K562 (cell line): ENCODE results near the gene TRIO. TPM values are rescaled to one million over a fixed set of nuclear protein-coding genes. Genes with fewer than 3 reads are reported as not detected.

ENCODE experiments used
- ATAC-seq: fragments of 200-7000 bp; cut with Tn5 transposase; 3 replicates; pipeline ENCODE4 v1.9.1; 2020; ENCODE audit warnings: moderate library complexity
- BruUV-seq: library from RNA; stranded (reverse); fragments of 400-500 nt; replicated peaks from 2 replicates; lab custom pipeline; 2021; lab: Mats Ljungman, UMichigan
- CTCF ChIA-PET: fragments of 300-600 bp; formaldehyde crosslinking; extraction: SDS; loops from one replicate; lab custom pipeline; 2021; ENCODE audit warnings: low intra/inter-chr PET ratio; lab: Yijun Ruan, JAX
- POLR2A ChIA-PET: fragments of 300-600, 350-650 bp; sonication (Branson Sonifier 250); formaldehyde crosslinking; extraction: SDS; loops from one replicate; lab custom pipeline; 2021; ENCODE audit warnings: antibody characterized with exemption, inconsistent platforms; lab: Yijun Ruan, JAX
- DNase-seq, 4 experiments: peaks; one replicate each; pipeline versions ENCODE4 v3.0.0 to v3.0.0-alpha.2; 2011 to 2018; ENCODE audit warnings: low spot score in 3 of 4, mixed read lengths in 3 of 4; ENCODE audit errors: extremely low read depth in 1 of 4
- FAIRE-seq: peaks from 2 replicates; lab custom pipeline; 2011; peaks lifted over from hg19 to GRCh38; lab: Jason Lieb, UNC
- H2AFZ ChIP-seq: 2 replicates; pipeline ENCODE4 v1.6.0; 2011; ENCODE audit warnings: low read depth, low read length, control low read depth, inconsistent platforms
- H3K27ac ChIP-seq: fragments of 200-600 bp; 3 replicates; pipeline ENCODE4 v1.8.0; 2011; ENCODE audit warnings: low read depth, mild to moderate bottlenecking, control low read depth, inconsistent platforms, low read length, moderate library complexity, mixed read lengths; ENCODE audit errors: extremely low read depth
- H3K27me3 ChIP-seq, 2 experiments: fragments of 300-600 bp in 1 of 2; 2 replicates in 1 of 2; 3 replicates in 1 of 2; pipeline versions ENCODE4 v1.6.0 to v1.8.0; 2011; ENCODE audit warnings: inconsistent platforms in 2 of 2, low read length in 2 of 2, mild to moderate bottlenecking in 1 of 2, mixed read lengths in 1 of 2, moderate library complexity in 1 of 2; ENCODE audit not compliant: control insufficient read depth in 2 of 2, insufficient read depth in 2 of 2
- H3K36me3 ChIP-seq: fragments of 300-600 bp; 3 replicates; pipeline ENCODE4 v1.8.0; 2011; ENCODE audit warnings: mild to moderate bottlenecking, low read length, inconsistent platforms; ENCODE audit not compliant: control insufficient read depth, insufficient read depth
- H3K4me1 ChIP-seq, 2 experiments: fragments of 200-600 bp in 1 of 2; replicated peaks in 1 of 2; 2 replicates in 1 of 2; 3 replicates in 1 of 2; pipeline versions ENCODE4 v1.5.1 to v1.8.0; 2011; ENCODE audit warnings: inconsistent platforms in 2 of 2, low read length in 2 of 2, mild to moderate bottlenecking in 1 of 2, mixed read lengths in 1 of 2, moderate library complexity in 1 of 2; ENCODE audit not compliant: control insufficient read depth in 2 of 2, insufficient read depth in 2 of 2
- H3K4me2 ChIP-seq: 2 replicates; pipeline ENCODE4 v1.6.1; 2011; ENCODE audit warnings: low read length, control low read depth, inconsistent platforms, mixed read lengths; ENCODE audit not compliant: insufficient read depth
- H3K4me3 ChIP-seq: fragments of 200-600 bp; sonication (generic), shearing (Covaris generic); 2 replicates; pipeline ENCODE4 v1.5.1; 2016; ENCODE audit warnings: control low read depth, inconsistent platforms
- H3K79me2 ChIP-seq: fragments of 200-600 bp; 3 replicates; pipeline ENCODE4 v1.8.0; 2011; ENCODE audit warnings: low read length, inconsistent platforms; ENCODE audit not compliant: control insufficient read depth, insufficient read depth
- H3K9ac ChIP-seq, 2 experiments: 2 replicates each; pipeline versions ENCODE4 v1.6.0 to v1.6.1; 2011; ENCODE audit warnings: low read depth in 2 of 2, low read length in 2 of 2, control low read depth in 1 of 2, inconsistent platforms in 1 of 2, mild to moderate bottlenecking in 1 of 2, mixed read lengths in 1 of 2; ENCODE audit not compliant: insufficient read depth in 1 of 2
- H3K9me1 ChIP-seq: one replicate; pipeline ENCODE4 v1.6.0; 2011; ENCODE audit warnings: inconsistent platforms, mild to moderate bottlenecking, low read length, moderate library complexity; ENCODE audit not compliant: control insufficient read depth, insufficient read depth
- H3K9me3 ChIP-seq: replicated peaks from 2 replicates; pipeline ENCODE4 v1.5.1; 2011; ENCODE audit warnings: low read depth, low read length, inconsistent platforms; ENCODE audit not compliant: control insufficient read depth, insufficient read depth
- H4K20me1 ChIP-seq: replicated peaks from 2 replicates; pipeline ENCODE4 v1.6.1; 2011; ENCODE audit warnings: low read length, inconsistent platforms, mixed read lengths; ENCODE audit not compliant: control insufficient read depth, insufficient read depth
- ATF7 ChIP-seq: fragments of 450-650 bp; IDR thresholded peaks from 2 replicates; pipeline ENCODE4 v1.7.1; 2014; ENCODE audit warnings: mild to moderate bottlenecking, moderate library complexity
- ETS2 ChIP-seq: IDR thresholded peaks from 2 replicates; pipeline ENCODE4 v1.6.1; 2016; ENCODE audit warnings: borderline replicate concordance, missing genetic modification characterization, mild to moderate bottlenecking, moderate library complexity, missing compliant biosample characterization; ENCODE audit not compliant: poor library complexity, severe bottlenecking
- NR1H2 ChIP-seq: sonication (generic); formaldehyde crosslinking; IDR thresholded peaks from 2 replicates; pipeline ENCODE4 v1.4.0; 2020; ENCODE audit warnings: mild to moderate bottlenecking, missing genetic modification reagents
- TFAM ChIP-seq: fragments of 250-450 bp; sonication (Bioruptor Pico); conservative IDR thresholded peaks from 2 replicates; pipeline ENCODE4 v1.5.0; 2021; ENCODE audit warnings: mild to moderate bottlenecking, moderate library complexity
- WGBS: fragments of 100-300 bp; shearing (Covaris generic); methylation state at CpG from one replicate; pipeline ENCODE4 v1.1.6; 2016; ENCODE audit warnings: low coverage, mixed read lengths; ENCODE audit not compliant: insufficient coverage; ENCODE audit errors: missing lambda C conversion rate; 5-methylcytosine and 5-hydroxymethylcytosine counted together
- in situ Hi-C: fragments of 300-500 bp; cut with MboI; formaldehyde crosslinking; loops from 4 replicates; pipeline ENCODE4 v1.15.0; 2018; ENCODE audit warnings: inconsistent platforms, mixed read lengths
- intact Hi-C: fragments of 100-400 bp; cut with micrococcal nuclease; formaldehyde crosslinking; loops from 2 replicates; pipeline ENCODE4 v1.14.2; 2022
- polyA plus RNA-seq, 8 experiments: library from polyadenylated mRNA; depleted of rRNA in 4 of 8; stranded (reverse) in 5 of 8; unstranded in 3 of 8; fragments of >200 nt; fragmentation: Nextera tagmentation in 2 of 8; fragmentation: Illumina TruSeq in 1 of 8; extraction: Ambion mirVana in 2 of 8; extraction: Trizol in 1 of 8; gene quantifications; 2 replicates each; pipeline versions ENCODE4 v1.2.1 to v1.2.3, GENCODE V29; 2011 to 2014; ENCODE audit warnings: inconsistent platforms in 1 of 8, missing spikeins in 1 of 8
- total RNA-seq, 7 experiments: library from RNA; depleted of rRNA in 6 of 7; stranded (reverse); fragments of >200 nt in 6 of 7; fragmentation: Illumina TruSeq in 2 of 7; extraction: Trizol in 2 of 7; gene quantifications; 2 replicates each; pipeline versions ENCODE4 v1.2.1 to v1.2.3, GENCODE V29; 2011 to 2021; ENCODE audit warnings: low replicate concordance in 1 of 7
- TF ChIP-seq, protein P1 (sequence below): fragments of 250-450 bp; sonication (Bioruptor Pico); IDR thresholded peaks from 2 replicates; pipeline ENCODE4 v1.8.0; 2022; ENCODE audit warnings: inconsistent platforms

The TRIO gene
- total and polyA plus RNA-seq, 9 of the 15 experiments (the other 6 are each of a cell fraction or from before 2014, with no cell fraction given) = 0.24 to 5.0 (median 1.1) TPM

DNA sequence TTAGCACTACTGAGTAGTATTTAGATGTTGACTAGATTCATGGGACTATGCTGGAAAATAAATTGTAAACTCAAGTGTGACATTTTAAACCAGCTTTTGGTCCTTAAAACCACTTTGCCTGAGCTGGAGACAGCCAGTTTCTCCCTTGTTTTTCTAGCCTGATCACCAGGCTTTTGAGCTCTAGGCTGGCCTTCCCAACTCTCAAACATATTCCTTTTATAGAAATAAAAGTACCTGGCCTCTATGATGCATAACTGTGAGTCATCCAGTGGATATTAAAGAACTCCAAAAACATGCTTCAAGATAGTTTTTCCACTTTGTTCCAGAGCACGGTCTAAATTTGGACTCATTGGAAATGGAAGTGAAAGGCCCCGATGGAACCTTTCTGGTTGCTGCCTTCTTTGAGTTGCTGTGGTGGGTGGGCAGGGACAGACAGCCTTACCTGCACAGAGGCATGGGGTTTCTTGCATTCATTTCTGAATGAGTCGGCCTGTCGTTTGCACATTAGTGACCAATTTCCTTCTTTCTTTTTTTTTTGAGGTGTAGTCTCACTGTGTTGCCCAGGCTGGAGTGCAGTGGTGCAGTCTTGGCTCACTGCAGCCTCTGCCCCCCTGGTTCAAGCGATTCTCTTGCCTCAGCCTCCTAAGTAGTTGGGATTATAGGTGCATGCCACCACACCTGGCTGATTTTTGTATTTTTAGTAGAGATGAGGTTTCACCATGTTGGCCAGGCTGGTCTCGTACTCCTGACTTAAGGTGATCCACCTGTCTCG lies 43.1 kb downstream of the TRIO start (continued):
- TF ChIP-seq NR1H2 = no peak
- TF ChIP-seq ATF7 = no peak

DNA sequence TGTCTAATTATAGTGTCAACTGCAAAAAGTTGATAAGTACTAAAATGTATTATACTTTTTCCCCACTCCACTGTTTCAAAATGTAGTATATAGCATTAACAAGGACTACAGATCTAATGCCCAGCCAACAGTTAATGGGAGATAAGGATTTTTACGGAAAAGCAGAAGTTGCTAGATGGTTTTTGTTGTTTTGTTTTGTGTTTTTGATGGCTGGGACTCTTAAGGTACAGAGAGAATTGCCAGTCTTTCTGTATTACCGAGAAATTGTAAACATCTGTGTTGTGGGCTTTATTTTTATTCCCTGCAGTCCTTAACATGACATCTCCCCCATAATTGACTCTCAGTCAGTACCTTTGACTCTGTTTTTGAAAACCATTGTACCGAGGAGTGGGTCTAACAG lies 44.0 kb downstream of the TRIO start:
- in situ Hi-C loops = no loop called here
- 0% methylated on average over 3 of the region's 3 CpGs for WGBS
- no TSS peak for BruUV-seq
- H3K9me1 ChIP-seq = no peaks in the 10 kb centered on the region
- H3K27me3 ChIP-seq = peaks cover 9 to 27% of the 10 kb centered on the region in 2 experiments; a peak in 3 of 5 replicates
- no peaks in the 10 kb centered on the region for H3K79me2 ChIP-seq
- H3K36me3 ChIP-seq = no peaks in the 10 kb centered on the region
- no peak overlapping the region for H3K27ac ChIP-seq
- no peaks in the 10 kb centered on the region for H3K9me3 ChIP-seq
- no peak for ATAC-seq
- DNase-seq = no peak
- no peak overlapping the region for H3K4me2 ChIP-seq
- no peak for FAIRE-seq
- TF ChIP-seq, protein P1, sequence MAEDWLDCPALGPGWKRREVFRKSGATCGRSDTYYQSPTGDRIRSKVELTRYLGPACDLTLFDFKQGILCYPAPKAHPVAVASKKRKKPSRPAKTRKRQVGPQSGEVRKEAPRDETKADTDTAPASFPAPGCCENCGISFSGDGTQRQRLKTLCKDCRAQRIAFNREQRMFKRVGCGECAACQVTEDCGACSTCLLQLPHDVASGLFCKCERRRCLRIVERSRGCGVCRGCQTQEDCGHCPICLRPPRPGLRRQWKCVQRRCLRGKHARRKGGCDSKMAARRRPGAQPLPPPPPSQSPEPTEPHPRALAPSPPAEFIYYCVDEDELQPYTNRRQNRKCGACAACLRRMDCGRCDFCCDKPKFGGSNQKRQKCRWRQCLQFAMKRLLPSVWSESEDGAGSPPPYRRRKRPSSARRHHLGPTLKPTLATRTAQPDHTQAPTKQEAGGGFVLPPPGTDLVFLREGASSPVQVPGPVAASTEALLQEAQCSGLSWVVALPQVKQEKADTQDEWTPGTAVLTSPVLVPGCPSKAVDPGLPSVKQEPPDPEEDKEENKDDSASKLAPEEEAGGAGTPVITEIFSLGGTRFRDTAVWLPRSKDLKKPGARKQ = no peak
- TF ChIP-seq ETS2 (tag) (no peak), TFAM (CRISPR knock-in tag) (no peak)
- H3K4me1 ChIP-seq = no peaks in the 10 kb centered on the region
- H2AFZ ChIP-seq = no peak overlapping the region
- H4K20me1 ChIP-seq = 0 out of 2 replicates have a peak, but pooled peaks cover 3% of the 10 kb centered on the region
- intact Hi-C loops = no loop called here
- no peak overlapping the region for H3K9ac ChIP-seq
- no peak overlapping the region for H3K4me3 ChIP-seq
- ChIA-PET POLR2A (no interaction called here), CTCF (no interaction called here)
